ENCODE measurements around the gene BAZ2B. TPM values are rescaled to one million over a fixed set of nuclear protein-coding genes. Genes with fewer than 3 reads are reported as not detected.

BAZ2B gene
- total and polyA plus RNA-seq, 7 experiments from 2014 or later: 9.9 to 57.4 (median 15.3) TPM

DNA sequence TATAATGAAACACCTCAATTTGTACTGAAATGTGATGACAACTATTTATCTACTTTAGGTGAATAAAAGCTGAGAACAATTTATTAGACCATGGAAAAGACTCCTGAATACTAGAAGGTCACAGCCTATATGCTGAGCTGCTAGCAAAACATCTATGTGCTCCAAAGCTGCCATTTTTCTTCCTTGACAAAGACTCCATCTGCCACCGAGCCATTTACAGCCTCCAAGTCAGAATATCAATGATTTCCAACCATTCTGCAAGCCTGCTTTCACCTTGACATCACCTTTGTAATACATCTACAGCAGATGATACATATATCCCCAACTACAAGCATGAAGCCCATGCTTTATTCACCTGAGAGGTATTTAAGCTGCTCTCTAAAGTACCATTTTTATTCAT is 84.9 kb downstream of the BAZ2B start:
- Histone ChIP-seq H3K27me3 (ENCODE audit: control insufficient read depth in 2 of 2, insufficient read depth in 2 of 2, low read length in 2 of 2) (no peaks in the 10 kb centered on the region), H3K4me1 (ENCODE audit: control insufficient read depth in 2 of 2, insufficient read depth in 2 of 2, low read length in 2 of 2) (no peaks in the 10 kb centered on the region), H3K36me3 (ENCODE audit: control insufficient read depth in 2 of 3, insufficient read depth in 3 of 3, low read length in 3 of 3) (no peaks in the 10 kb centered on the region), H3K9me3 (ENCODE audit: control insufficient read depth in 2 of 3, low read length in 3 of 3) (no peaks in the 10 kb centered on the region), H3K4me3 (ENCODE audit: low read length) (no peak overlapping the region), H3K27ac (ENCODE audit: low read depth, low read length) (no peak overlapping the region)
- DNase-seq (no peak), ATAC-seq (no peak)
- peaks cover 0 to 5% (median 5%) of the 10 kb centered on the region in 5 donors for H3K36me3 Mint-ChIP-seq
- peaks cover 0 to 2% (median 0%) of the 10 kb centered on the region in 11 donors for H3K9me3 Mint-ChIP-seq
- no peak overlapping the region for H3K4me3 Mint-ChIP-seq
- H3K27me3 Mint-ChIP-seq: no peaks in the 10 kb centered on the region
- H3K27ac Mint-ChIP-seq: no peak overlapping the region
- intact Hi-C loops (cut with micrococcal nuclease): no loop called here
- ChIA-PET POLR2A (no interaction called here), CTCF (no interaction called here)
- H3K4me1 Mint-ChIP-seq: peaks cover 0 to 5% (median 0%) of the 10 kb centered on the region in 7 donors

- no peak for DNase-seq
- no peaks in the 10 kb centered on the region for H3K27me3 ChIP-seq (ENCODE audit: control insufficient read depth in 2 of 2, insufficient read depth in 2 of 2, low read length in 2 of 2)
- no peak for ATAC-seq
- Mint-ChIP-seq H3K4me1 (peaks cover 0 to 2% (median 0%) of the 10 kb centered on the region in 7 donors), H3K27me3 (peaks cover 0 to 1% (median 0%) of the 10 kb centered on the region in 5 donors), H3K9me3 (peaks cover 0 to 2% (median 0%) of the 10 kb centered on the region in 11 donors), H3K27ac (no peak overlapping the region), H3K4me3 (no peak overlapping the region), H3K36me3 (peaks cover 0 to 5% (median 5%) of the 10 kb centered on the region in 5 donors)
- no peak overlapping the region for H3K27ac ChIP-seq (ENCODE audit: low read depth, low read length)
- H3K4me1 ChIP-seq (ENCODE audit: control insufficient read depth in 2 of 2, insufficient read depth in 2 of 2, low read length in 2 of 2): no peaks in the 10 kb centered on the region
- CTCF ChIA-PET: interaction anchor here (0.6 kb wide), 1 partner anchor 8 kb away, joined by 3 read pairs; no protein-coding TSS in a partner anchor
- H3K4me3 ChIP-seq (ENCODE audit: low read length): no peak overlapping the region
- intact Hi-C loops (cut with micrococcal nuclease): no loop called here
- no peaks in the 10 kb centered on the region for H3K36me3 ChIP-seq (ENCODE audit: control insufficient read depth in 2 of 3, insufficient read depth in 3 of 3, low read length in 3 of 3)
- POLR2A ChIA-PET: interaction anchor here (1.1 kb wide), 1 partner anchor 10 kb away, joined by 6 read pairs; no protein-coding TSS in a partner anchor
- no peaks in the 10 kb centered on the region for H3K9me3 ChIP-seq (ENCODE audit: control insufficient read depth in 2 of 3, low read length in 3 of 3)
These were observed 89.9 kb downstream of the BAZ2B start for GRCh38 chr2:159526433-159526832.

DNA sequence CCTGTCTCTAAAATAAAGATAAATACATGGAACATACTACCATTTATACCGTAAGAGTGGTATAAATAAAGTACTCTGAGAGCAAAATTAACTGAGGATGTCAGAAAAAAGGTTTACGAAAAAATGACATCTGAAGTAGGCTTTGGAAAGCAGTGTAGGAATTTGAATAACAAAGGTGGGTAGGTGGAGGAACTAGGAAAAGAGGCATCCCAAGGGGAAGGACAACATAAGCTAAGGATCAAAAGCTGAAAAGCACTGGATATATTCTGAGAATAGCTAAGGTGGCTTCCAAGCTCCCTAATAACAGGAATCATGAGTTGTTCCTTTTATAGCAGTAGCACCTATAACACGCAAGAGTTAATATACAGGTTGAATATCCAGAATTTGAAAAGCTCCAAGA is 91.3 kb downstream of the BAZ2B start:
- no peak overlapping the region for H3K27ac ChIP-seq (ENCODE audit: low read depth, low read length)
- ChIA-PET POLR2A (no interaction called here), CTCF (no interaction called here)
- Mint-ChIP-seq H3K27me3 (peaks cover 0 to 1% (median 0%) of the 10 kb centered on the region in 5 donors), H3K36me3 (peaks cover 0 to 5% (median 5%) of the 10 kb centered on the region in 5 donors), H3K27ac (no peak overlapping the region), H3K4me1 (peaks cover 0 to 4% (median 0%) of the 10 kb centered on the region in 7 donors), H3K4me3 (no peak overlapping the region), H3K9me3 (peaks cover 0 to 2% (median 0%) of the 10 kb centered on the region in 11 donors)
- intact Hi-C loops (cut with micrococcal nuclease): no loop called here
- no peaks in the 10 kb centered on the region for H3K4me1 ChIP-seq (ENCODE audit: control insufficient read depth in 2 of 2, insufficient read depth in 2 of 2, low read length in 2 of 2)
- no peaks in the 10 kb centered on the region for H3K36me3 ChIP-seq (ENCODE audit: control insufficient read depth in 2 of 3, insufficient read depth in 3 of 3, low read length in 3 of 3)
- ATAC-seq (no peak), DNase-seq (no peak)
- no peaks in the 10 kb centered on the region for H3K9me3 ChIP-seq (ENCODE audit: control insufficient read depth in 2 of 3, low read length in 3 of 3)
- no peak overlapping the region for H3K4me3 ChIP-seq (ENCODE audit: low read length)
- no peaks in the 10 kb centered on the region for H3K27me3 ChIP-seq (ENCODE audit: control insufficient read depth in 2 of 2, insufficient read depth in 2 of 2, low read length in 2 of 2)

DNA sequence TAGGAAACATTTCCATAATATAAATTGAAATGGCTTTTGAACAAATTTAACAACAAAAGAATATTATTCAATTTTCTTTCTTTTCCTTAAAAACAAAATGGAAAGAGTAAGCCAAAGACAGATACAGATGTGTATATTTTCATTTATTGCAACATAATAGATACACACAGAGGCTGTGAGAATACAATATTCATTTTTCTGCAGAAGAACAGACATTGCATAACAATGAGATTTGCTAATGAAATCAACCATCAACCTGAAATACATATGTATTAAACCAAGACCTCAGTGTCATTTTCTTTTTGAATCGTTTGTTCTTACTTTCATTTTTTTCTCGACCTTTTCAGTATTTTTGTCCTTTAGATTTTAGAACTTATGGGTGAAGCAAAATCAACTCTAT is 95.1 kb downstream of the BAZ2B start:
- Histone ChIP-seq H3K4me1 (ENCODE audit: control insufficient read depth in 2 of 2, insufficient read depth in 2 of 2, low read length in 2 of 2) (no peaks in the 10 kb centered on the region), H3K36me3 (ENCODE audit: control insufficient read depth in 2 of 3, insufficient read depth in 3 of 3, low read length in 3 of 3) (no peaks in the 10 kb centered on the region), H3K27ac (ENCODE audit: low read depth, low read length) (no peak overlapping the region)

DNA sequence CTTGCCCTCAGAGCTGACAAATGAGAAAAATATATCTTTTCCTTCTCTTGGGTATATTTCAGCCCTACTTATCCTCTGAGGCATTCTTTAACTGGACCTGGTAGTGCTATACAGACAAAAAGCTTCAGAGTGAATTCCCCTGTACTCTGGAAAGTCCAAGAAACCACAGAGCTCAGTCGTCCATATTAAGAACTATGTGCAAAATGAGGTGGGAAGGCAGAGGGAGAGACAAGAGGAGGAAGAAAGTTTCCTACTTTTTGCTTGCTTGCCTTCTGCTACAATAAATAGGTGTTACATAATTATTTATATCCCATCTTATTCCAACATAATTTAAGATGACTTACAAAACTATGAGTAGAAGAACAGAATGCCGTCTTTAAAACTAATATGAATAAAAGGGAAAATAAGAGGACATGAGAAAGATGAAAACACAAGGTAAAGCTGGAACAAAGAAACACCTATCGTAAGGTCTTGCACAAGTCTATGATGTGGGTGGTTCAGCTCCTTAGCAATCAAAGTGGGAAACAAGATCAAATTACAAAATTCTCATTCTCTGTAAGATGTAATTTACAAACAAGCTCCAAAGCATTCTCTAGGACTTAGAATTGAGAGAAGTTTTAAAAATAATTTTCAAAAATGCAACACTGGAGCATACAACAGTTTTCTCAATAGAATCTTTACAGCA is 97.9 kb downstream of the BAZ2B start:
- Histone ChIP-seq H3K4me3 (ENCODE audit: low read length) (no peak overlapping the region), H3K36me3 (ENCODE audit: control insufficient read depth in 2 of 3, insufficient read depth in 3 of 3, low read length in 3 of 3) (no peaks in the 10 kb centered on the region), H3K27me3 (ENCODE audit: control insufficient read depth in 2 of 2, insufficient read depth in 2 of 2, low read length in 2 of 2) (no peaks in the 10 kb centered on the region), H3K4me1 (ENCODE audit: control insufficient read depth in 2 of 2, insufficient read depth in 2 of 2, low read length in 2 of 2) (peaks cover 11 to 20% of the 10 kb centered on the region in 2 donors), H3K27ac (ENCODE audit: low read depth, low read length) (no peak overlapping the region), H3K9me3 (ENCODE audit: control insufficient read depth in 2 of 3, low read length in 3 of 3) (no peaks in the 10 kb centered on the region)
- POLR2A ChIA-PET: interaction anchor here (1.2 kb wide), 1 partner anchor 194 kb away, joined by 3 read pairs; the partner anchor contains the start of gene MARCHF7
- Mint-ChIP-seq H3K36me3 (peaks cover 0 to 6% (median 3%) of the 10 kb centered on the region in 5 donors), H3K9me3 (peaks cover 0 to under 1% (median 0%) of the 10 kb centered on the region in 11 donors), H3K4me3 (no peak overlapping the region), H3K27me3 (no peaks in the 10 kb centered on the region), H3K4me1 (peaks cover 9 to 29% (median 24%) of the 10 kb centered on the region in 7 donors), H3K27ac (peak overlapping the region in 2 of 9 donors; percentile 19 to 42)
- CTCF ChIA-PET: interaction anchor here (0.5 to 0.6 kb wide), 3 partner anchors 8 to 389 kb away, joined by 3 to 6 read pairs (median 3); no protein-coding TSS in a partner anchor
- DNase-seq (no peak), ATAC-seq (no peak)
- intact Hi-C loops (cut with micrococcal nuclease): loop anchor here (5.0 to 10.0 kb wide), 5 partner anchors 61 to 386 kb away; partner anchors contain the start of genes WDSUB1 (in 2 of the 2) and LY75 (in 1 of the 2)

More for the DNA sequence above, 95.1 kb downstream of the BAZ2B start:
- intact Hi-C loops (cut with micrococcal nuclease): no loop called here
- Mint-ChIP-seq H3K4me1 (peaks cover 0 to 5% (median 4%) of the 10 kb centered on the region in 7 donors), H3K27ac (no peak overlapping the region), H3K36me3 (no peaks in the 10 kb centered on the region), H3K9me3 (no peaks in the 10 kb centered on the region), H3K4me3 (no peak overlapping the region), H3K27me3 (peaks cover 0 to 1% (median 0%) of the 10 kb centered on the region in 5 donors)
- Histone ChIP-seq H3K9me3 (ENCODE audit: control insufficient read depth in 2 of 3, low read length in 3 of 3) (no peaks in the 10 kb centered on the region), H3K4me3 (ENCODE audit: low read length) (no peak overlapping the region), H3K27me3 (ENCODE audit: control insufficient read depth in 2 of 2, insufficient read depth in 2 of 2, low read length in 2 of 2) (no peaks in the 10 kb centered on the region)
- DNase-seq (no peak), ATAC-seq (no peak)
- ChIA-PET POLR2A (no interaction called here), CTCF (no interaction called here)

DNA sequence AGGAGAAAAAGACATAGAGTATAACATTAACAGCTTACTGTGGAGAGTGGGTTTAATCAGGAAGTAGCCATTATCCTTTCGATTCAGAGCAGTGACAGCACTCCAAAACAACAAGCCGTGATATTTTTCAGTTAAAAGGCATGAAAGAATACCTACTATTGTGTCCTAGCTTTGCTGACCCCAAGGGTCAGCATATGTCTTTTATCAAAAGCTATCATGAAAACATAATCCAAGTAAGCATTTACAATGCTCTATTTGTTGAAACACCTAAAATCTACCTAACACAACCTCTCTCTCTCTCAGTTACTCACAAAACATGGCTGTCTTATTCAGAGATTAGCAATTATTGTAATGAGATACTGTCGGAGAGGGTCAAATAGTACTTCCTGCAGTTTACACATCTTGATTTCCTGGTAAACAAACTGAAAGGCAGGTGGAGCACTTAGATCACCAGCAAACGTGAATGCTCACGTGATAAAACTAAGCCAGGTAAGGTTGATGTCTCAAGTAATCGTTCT is 100.0 kb downstream of the BAZ2B start:
- H3K4me3 ChIP-seq (ENCODE audit: low read length): peak overlapping the region; percentile 71
- no peaks in the 10 kb centered on the region for H3K9me3 ChIP-seq (ENCODE audit: control insufficient read depth in 2 of 3, low read length in 3 of 3)
- intact Hi-C loops (cut with micrococcal nuclease): loop anchor here (1.0 to 10.0 kb wide), 8 partner anchors 59 to 389 kb away; partner anchors contain the start of genes WDSUB1 (in 2 of the 2), LY75 (in 1 of the 2) and MARCHF7 (in 1 of the 2)
- peaks cover 11 to 27% of the 10 kb centered on the region in 2 donors for H3K4me1 ChIP-seq (ENCODE audit: control insufficient read depth in 2 of 2, insufficient read depth in 2 of 2, low read length in 2 of 2)
- H3K4me1 Mint-ChIP-seq: peaks cover 9 to 40% (median 28%) of the 10 kb centered on the region in 7 donors
- no peaks in the 10 kb centered on the region for H3K27me3 ChIP-seq (ENCODE audit: control insufficient read depth in 2 of 2, insufficient read depth in 2 of 2, low read length in 2 of 2)
- H3K27ac Mint-ChIP-seq: peak overlapping the region; percentile 58 to 96 (median 93)
- ATAC-seq (peak; percentile 97), DNase-seq (peak in 7 of 9 donors; percentile 46 to 74 (median 55))
- no peaks in the 10 kb centered on the region for H3K27me3 Mint-ChIP-seq
- peaks cover 0 to 8% (median 3%) of the 10 kb centered on the region in 5 donors for H3K36me3 Mint-ChIP-seq
- H3K9me3 Mint-ChIP-seq: peaks cover 0 to 2% (median 0%) of the 10 kb centered on the region in 11 donors
- H3K27ac ChIP-seq (ENCODE audit: low read depth, low read length): peak overlapping the region; percentile 71
- ChIA-PET CTCF (interaction anchor here (1.0 to 1.1 kb wide), 2 partner anchors 9 to 10 kb away, joined by 3 read pairs; no protein-coding TSS in a partner anchor), POLR2A (interaction anchor here (0.9 to 2.0 kb wide), 2 partner anchors 10 to 196 kb away, joined by 6 to 10 read pairs; partner anchors contain the start of gene MARCHF7)
- no peaks in the 10 kb centered on the region for H3K36me3 ChIP-seq (ENCODE audit: control insufficient read depth in 2 of 3, insufficient read depth in 3 of 3, low read length in 3 of 3)
- H3K4me3 Mint-ChIP-seq: peak overlapping the region; percentile 77 to 94 (median 86)

All from naive thymus-derived CD4-positive, alpha-beta T cell (primary cell).